ENCODE results near the gene PLXNA4. TPM values are rescaled to one million over a fixed set of nuclear protein-coding genes. Genes with fewer than 3 reads are reported as not detected.

PLXNA4 gene
- total and polyA plus RNA-seq, 3 experiments from 2014 or later: 0.02 to 0.05 TPM; not detected in 1

- Mint-ChIP-seq H3K27ac (no peak overlapping the region), H3K4me3 (no peak overlapping the region), H3K4me1 (no peaks in the 10 kb centered on the region), H3K27me3 (peaks cover 0 to 1% of the 10 kb centered on the region in 2 donors), H3K36me3 (no peaks in the 10 kb centered on the region), H3K9me3 (no peaks in the 10 kb centered on the region)
- Histone ChIP-seq H3K36me3 (ENCODE audit: insufficient read depth, low read length) (no peaks in the 10 kb centered on the region), H3K27ac (ENCODE audit: low read depth, low read length) (no peak overlapping the region), H3K4me1 (ENCODE audit: insufficient read depth, low read length) (no peaks in the 10 kb centered on the region), H3K4me3 (ENCODE audit: low read length) (no peak overlapping the region), H3K27me3 (ENCODE audit: insufficient read depth, low read length, poor library complexity, severe bottlenecking) (no peaks in the 10 kb centered on the region), H3K9me3 (ENCODE audit: low read length) (no peaks in the 10 kb centered on the region)
- DNase-seq: no peak
- POLR2A ChIA-PET: no interaction called here
- CTCF ChIA-PET: no interaction called here
Measured at GRCh38 chr7:132200141-132200540, 376.1 kb downstream of the PLXNA4 start.

DNA sequence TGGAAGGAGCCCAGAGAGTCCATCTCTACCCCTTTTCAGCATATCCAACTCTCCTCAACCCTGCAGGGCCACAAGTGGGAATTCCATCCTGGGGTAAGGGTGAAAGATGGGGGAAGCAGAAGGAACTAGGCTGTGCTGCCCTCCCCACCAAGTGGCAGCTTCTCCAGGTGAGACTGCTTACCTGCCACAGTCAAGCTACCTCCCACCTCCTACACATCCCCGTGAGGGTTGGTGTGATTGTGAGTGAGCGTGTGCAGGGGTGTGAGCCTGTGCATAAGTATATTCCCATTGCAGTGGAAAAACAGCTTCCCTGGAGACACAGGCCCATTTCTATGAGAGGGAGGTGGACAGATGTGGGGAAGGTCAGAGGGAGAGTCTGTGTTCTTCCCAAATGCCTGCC lies 376.6 kb downstream of the PLXNA4 start:
- no peak for DNase-seq
- Histone ChIP-seq H3K27ac (ENCODE audit: low read depth, low read length) (no peak overlapping the region), H3K4me3 (ENCODE audit: low read length) (no peak overlapping the region), H3K4me1 (ENCODE audit: insufficient read depth, low read length) (no peaks in the 10 kb centered on the region), H3K9me3 (ENCODE audit: low read length) (no peaks in the 10 kb centered on the region), H3K27me3 (ENCODE audit: insufficient read depth, low read length, poor library complexity, severe bottlenecking) (no peaks in the 10 kb centered on the region), H3K36me3 (ENCODE audit: insufficient read depth, low read length) (no peaks in the 10 kb centered on the region)
- H3K4me1 Mint-ChIP-seq: no peaks in the 10 kb centered on the region
- no peak overlapping the region for H3K27ac Mint-ChIP-seq
- peaks cover 0 to 1% of the 10 kb centered on the region in 2 donors for H3K27me3 Mint-ChIP-seq
- CTCF ChIA-PET: no interaction called here
- no peaks in the 10 kb centered on the region for H3K9me3 Mint-ChIP-seq
- H3K4me3 Mint-ChIP-seq: no peak overlapping the region
- H3K36me3 Mint-ChIP-seq: no peaks in the 10 kb centered on the region
- POLR2A ChIA-PET: no interaction called here

GRCh38 chr7:132197772-132198171 lies 378.5 kb downstream of the PLXNA4 start:
- Mint-ChIP-seq H3K27me3 (peaks cover 0 to 1% of the 10 kb centered on the region in 2 donors), H3K4me1 (no peaks in the 10 kb centered on the region), H3K36me3 (no peaks in the 10 kb centered on the region), H3K27ac (no peak overlapping the region), H3K9me3 (no peaks in the 10 kb centered on the region), H3K4me3 (no peak overlapping the region)
- ChIA-PET POLR2A (no interaction called here), CTCF (no interaction called here)
- H3K4me3 ChIP-seq (ENCODE audit: low read length): no peak overlapping the region
- no peaks in the 10 kb centered on the region for H3K27me3 ChIP-seq (ENCODE audit: insufficient read depth, low read length, poor library complexity, severe bottlenecking)
- H3K9me3 ChIP-seq (ENCODE audit: low read length): no peaks in the 10 kb centered on the region
- DNase-seq: no peak
- H3K4me1 ChIP-seq (ENCODE audit: insufficient read depth, low read length): no peaks in the 10 kb centered on the region
- H3K27ac ChIP-seq (ENCODE audit: low read depth, low read length): no peak overlapping the region
- H3K36me3 ChIP-seq (ENCODE audit: insufficient read depth, low read length): no peaks in the 10 kb centered on the region

GRCh38 chr7:132193898-132194297 lies 382.4 kb downstream of the PLXNA4 start:
- ChIA-PET POLR2A (no interaction called here), CTCF (no interaction called here)
- H3K27me3 ChIP-seq (ENCODE audit: insufficient read depth, low read length, poor library complexity, severe bottlenecking): no peaks in the 10 kb centered on the region
- H3K27ac ChIP-seq (ENCODE audit: low read depth, low read length): no peak overlapping the region
- Mint-ChIP-seq H3K36me3 (no peaks in the 10 kb centered on the region), H3K4me3 (no peak overlapping the region), H3K27me3 (peaks cover 0 to 1% of the 10 kb centered on the region in 2 donors), H3K27ac (no peak overlapping the region), H3K4me1 (no peaks in the 10 kb centered on the region), H3K9me3 (peaks cover 0 to 2% (median 0%) of the 10 kb centered on the region in 5 donors)
- no peak overlapping the region for H3K4me3 ChIP-seq (ENCODE audit: low read length)
- DNase-seq: no peak
- no peaks in the 10 kb centered on the region for H3K9me3 ChIP-seq (ENCODE audit: low read length)
- H3K36me3 ChIP-seq (ENCODE audit: insufficient read depth, low read length): no peaks in the 10 kb centered on the region
- H3K4me1 ChIP-seq (ENCODE audit: insufficient read depth, low read length): no peaks in the 10 kb centered on the region

DNA sequence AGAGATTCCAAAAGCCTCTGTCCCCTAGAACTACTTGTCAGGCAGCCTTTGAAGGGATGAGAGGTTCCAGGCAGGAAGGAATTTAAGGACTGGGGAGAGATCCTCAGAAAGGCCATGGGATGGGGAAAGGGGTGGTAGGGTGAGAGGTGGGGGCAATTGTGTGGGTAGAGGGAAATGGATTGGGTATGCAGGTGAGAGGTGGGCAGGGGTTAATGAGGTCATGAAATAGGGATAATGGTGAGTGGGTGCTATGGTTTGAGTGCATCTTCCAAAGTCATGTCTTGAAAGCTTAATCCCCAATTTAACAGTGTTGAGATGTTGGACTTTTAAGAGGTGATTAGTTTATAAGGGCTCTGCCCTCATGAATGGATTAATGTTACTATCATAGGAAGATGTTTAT lies 383.5 kb downstream of the PLXNA4 start:
- peaks cover 0 to 2% (median 1%) of the 10 kb centered on the region in 5 donors for H3K9me3 Mint-ChIP-seq
- H3K36me3 ChIP-seq (ENCODE audit: insufficient read depth, low read length): no peaks in the 10 kb centered on the region
- no peak overlapping the region for H3K27ac ChIP-seq (ENCODE audit: low read depth, low read length)
- H3K4me1 Mint-ChIP-seq: no peaks in the 10 kb centered on the region
- H3K4me1 ChIP-seq (ENCODE audit: insufficient read depth, low read length): no peaks in the 10 kb centered on the region
- H3K27ac Mint-ChIP-seq: no peak overlapping the region
- H3K27me3 ChIP-seq (ENCODE audit: insufficient read depth, low read length, poor library complexity, severe bottlenecking): no peaks in the 10 kb centered on the region
- no peak for DNase-seq
- CTCF ChIA-PET: no interaction called here
- no peaks in the 10 kb centered on the region for H3K9me3 ChIP-seq (ENCODE audit: low read length)
- H3K4me3 ChIP-seq (ENCODE audit: low read length): no peak overlapping the region
- POLR2A ChIA-PET: no interaction called here
- H3K36me3 Mint-ChIP-seq: no peaks in the 10 kb centered on the region
- H3K27me3 Mint-ChIP-seq: peaks cover 0 to 3% of the 10 kb centered on the region in 2 donors
- H3K4me3 Mint-ChIP-seq: no peak overlapping the region

DNA sequence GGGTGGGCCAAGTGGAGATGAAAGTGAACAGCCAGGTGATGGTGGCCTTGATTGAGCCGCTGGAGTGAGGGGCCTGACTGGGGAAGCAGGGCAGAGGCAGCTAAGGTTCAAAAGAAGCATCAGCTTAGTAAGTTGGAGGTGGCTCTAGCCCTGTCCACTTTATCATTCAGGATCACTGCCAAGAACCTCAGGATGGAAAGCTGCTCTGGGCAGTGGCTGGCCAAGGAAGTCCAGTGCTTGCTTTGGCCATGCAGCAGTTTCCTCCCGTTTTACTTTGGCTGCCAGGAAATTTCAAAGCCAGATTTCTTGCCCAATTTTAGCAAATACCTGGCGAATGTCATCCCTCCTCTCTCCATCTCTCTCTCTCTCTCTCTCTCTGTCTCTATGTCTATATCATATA lies 384.9 kb downstream of the PLXNA4 start:
- no peak for DNase-seq
- ChIA-PET CTCF (no interaction called here), POLR2A (no interaction called here)
- Histone ChIP-seq H3K4me1 (ENCODE audit: insufficient read depth, low read length) (no peaks in the 10 kb centered on the region), H3K9me3 (ENCODE audit: low read length) (peaks cover 4% of the 10 kb centered on the region), H3K27ac (ENCODE audit: low read depth, low read length) (no peak overlapping the region), H3K27me3 (ENCODE audit: insufficient read depth, low read length, poor library complexity, severe bottlenecking) (no peaks in the 10 kb centered on the region), H3K36me3 (ENCODE audit: insufficient read depth, low read length) (no peaks in the 10 kb centered on the region), H3K4me3 (ENCODE audit: low read length) (no peak overlapping the region)
- H3K27ac Mint-ChIP-seq: peak overlapping the region in 1 of 8 donors; percentile 15
- H3K27me3 Mint-ChIP-seq: peaks cover 0 to 7% of the 10 kb centered on the region in 2 donors
- H3K9me3 Mint-ChIP-seq: peaks cover 7 to 11% (median 9%) of the 10 kb centered on the region in 5 donors
- no peak overlapping the region for H3K4me3 Mint-ChIP-seq
- H3K36me3 Mint-ChIP-seq: no peaks in the 10 kb centered on the region
- no peaks in the 10 kb centered on the region for H3K4me1 Mint-ChIP-seq

GRCh38 chr7:132190683-132191082 lies 385.6 kb downstream of the PLXNA4 start:
- H3K27ac ChIP-seq (ENCODE audit: low read depth, low read length): no peak overlapping the region
- CTCF ChIA-PET: no interaction called here

DNA sequence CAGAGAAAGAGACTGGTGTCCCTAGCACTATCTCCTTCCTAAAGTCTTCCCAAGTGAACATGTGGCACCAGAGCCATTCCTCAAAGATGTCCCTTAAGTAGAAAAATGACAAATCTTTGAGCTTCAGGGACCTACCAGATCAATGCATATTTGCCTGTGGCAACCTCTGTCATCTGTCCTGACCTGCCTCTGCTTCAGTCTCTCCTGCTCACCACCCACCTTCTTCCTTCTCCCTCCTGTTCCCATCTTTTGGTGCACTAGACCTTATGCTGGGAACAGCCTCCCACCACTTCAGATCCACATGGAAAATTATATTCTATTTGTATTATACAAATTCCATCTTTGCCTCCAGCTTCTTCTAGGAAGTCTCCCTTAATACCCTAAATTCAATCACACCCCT lies 386.4 kb downstream of the PLXNA4 start:
- peaks cover 7 to 11% (median 9%) of the 10 kb centered on the region in 5 donors for H3K9me3 Mint-ChIP-seq
- Histone ChIP-seq H3K36me3 (ENCODE audit: insufficient read depth, low read length) (no peaks in the 10 kb centered on the region), H3K27ac (ENCODE audit: low read depth, low read length) (no peak overlapping the region), H3K4me3 (ENCODE audit: low read length) (no peak overlapping the region), H3K27me3 (ENCODE audit: insufficient read depth, low read length, poor library complexity, severe bottlenecking) (no peaks in the 10 kb centered on the region), H3K4me1 (ENCODE audit: insufficient read depth, low read length) (no peaks in the 10 kb centered on the region), H3K9me3 (ENCODE audit: low read length) (peaks cover 4% of the 10 kb centered on the region)
- H3K27ac Mint-ChIP-seq: peak overlapping the region in 1 of 8 donors; percentile 59
- H3K4me1 Mint-ChIP-seq: no peaks in the 10 kb centered on the region
- DNase-seq: no peak
- ChIA-PET POLR2A (no interaction called here), CTCF (no interaction called here)
- peaks cover 0 to 7% of the 10 kb centered on the region in 2 donors for H3K27me3 Mint-ChIP-seq
- H3K36me3 Mint-ChIP-seq: no peaks in the 10 kb centered on the region
- no peak overlapping the region for H3K4me3 Mint-ChIP-seq

More at GRCh38 chr7:132190683-132191082, 385.6 kb downstream of the PLXNA4 start:
- Histone ChIP-seq H3K4me3 (ENCODE audit: low read length) (no peak overlapping the region), H3K36me3 (ENCODE audit: insufficient read depth, low read length) (no peaks in the 10 kb centered on the region), H3K4me1 (ENCODE audit: insufficient read depth, low read length) (no peaks in the 10 kb centered on the region), H3K9me3 (ENCODE audit: low read length) (peaks cover 4% of the 10 kb centered on the region), H3K27me3 (ENCODE audit: insufficient read depth, low read length, poor library complexity, severe bottlenecking) (no peaks in the 10 kb centered on the region)
- H3K27me3 Mint-ChIP-seq: peaks cover 0 to 7% of the 10 kb centered on the region in 2 donors
- H3K4me3 Mint-ChIP-seq: no peak overlapping the region
- no peaks in the 10 kb centered on the region for H3K36me3 Mint-ChIP-seq
- H3K27ac Mint-ChIP-seq: no peak overlapping the region
- POLR2A ChIA-PET: no interaction called here
- H3K4me1 Mint-ChIP-seq: no peaks in the 10 kb centered on the region
- no peak for DNase-seq
- H3K9me3 Mint-ChIP-seq: peaks cover 7 to 11% (median 9%) of the 10 kb centered on the region in 5 donors

All from CD8-positive, alpha-beta memory T cell (primary cell).